Gastrocnemius medialis (tissue), 4 donors: ENCODE measurements around the gene PDIA6. TPM values are rescaled to one million over a fixed set of nuclear protein-coding genes. Genes with fewer than 3 reads are reported as not detected.

Experiments used
- ATAC-seq, 2 donors: fragments of 150-250 bp; one replicate each; pipeline ENCODE4 v1.9.1; 2016
- DNase-seq, 2 donors: peaks; one replicate each; pipeline ENCODE4 v3.0.0-alpha.2; 2019
- H3K27ac ChIP-seq, 4 donors: fragments of 200-600 bp; sonication (generic); 1 replicate in 1 of 4; 2 replicates in 3 of 4; pipeline ENCODE4 v1.5.1; 2016 to 2018; ENCODE audit warnings: mild to moderate bottlenecking in 2 of 4, moderate library complexity in 1 of 4
- H3K27me3 ChIP-seq, 3 donors: fragments of 200-600 bp; sonication (generic) in 2 of 3; 1 replicate in 1 of 3; 2 replicates in 2 of 3; pipeline versions ENCODE4 v1.5.1 to v1.6.0; 2016 to 2019; ENCODE audit warnings: mild to moderate bottlenecking in 1 of 3, moderate library complexity in 1 of 3
- H3K36me3 ChIP-seq, 2 donors: fragments of 200-600 bp; sonication (generic) in 1 of 2; one replicate each; pipeline ENCODE4 v1.5.1; 2017 to 2018
- H3K4me1 ChIP-seq, 2 donors: fragments of 200-600 bp; sonication (generic) in 1 of 2; one replicate each; pipeline ENCODE4 v1.5.1; 2016 to 2017; ENCODE audit warnings: mild to moderate bottlenecking in 2 of 2
- H3K4me3 ChIP-seq, 4 donors: fragments of 200-600 bp; sonication (generic) in 3 of 4; 1 replicate in 1 of 4; 2 replicates in 3 of 4; pipeline ENCODE4 v1.5.1; 2016 to 2019; ENCODE audit warnings: mild to moderate bottlenecking in 2 of 4
- H3K9me3 ChIP-seq, 3 donors: fragments of 200-600 bp; sonication (generic) in 2 of 3; 1 replicate in 1 of 3; 2 replicates in 2 of 3; pipeline ENCODE4 v1.5.1; 2016 to 2019
- POLR2A ChIP-seq, 2 donors: fragments of 450-650 bp; IDR thresholded peaks; one replicate each; pipeline ENCODE4 v1.6.1; 2017; ENCODE audit warnings: antibody characterized with exemption in 2 of 2, mild to moderate bottlenecking in 2 of 2, moderate library complexity in 2 of 2
- in situ Hi-C, 4 donors: fragments of 200-750 bp; cut with MboI; loops; one replicate each; pipeline versions ENCODE4 v1.15.0 to v1.8.0; 2017; ENCODE audit warnings: low sequenced_read_pairs in 4 of 4
- intact Hi-C: fragments of 100-400 bp; cut with DNase I; formaldehyde crosslinking; loops from one replicate; pipeline ENCODE4 v1.15.1; 2023; ENCODE audit warnings: low total_unique reads
- total RNA-seq, 4 donors: library from RNA; depleted of rRNA; stranded (reverse); fragments of >200 nt; gene quantifications; one replicate each; pipeline versions ENCODE4 v1.1.0 to v1.2.3, GENCODE V29; 2016
- TF ChIP-seq, protein P1 (sequence below), 5 experiments: fragments of 450-650 bp in 3 of 5; fragments of 200-600 bp in 2 of 5; sonication (generic) in 2 of 5; IDR thresholded peaks in 4 of 5; conservative IDR thresholded peaks in 1 of 5; 1 replicate in 4 of 5; 2 replicates in 1 of 5; pipeline ENCODE4 v1.5.1; 2016 to 2019; ENCODE audit warnings: antibody characterized with exemption in 5 of 5, mild to moderate bottlenecking in 3 of 5, moderate library complexity in 3 of 5

Gene PDIA6
- total RNA-seq, 4 donors from 2014 or later: 32.0 to 72.4 (median 54.2) TPM

DNA sequence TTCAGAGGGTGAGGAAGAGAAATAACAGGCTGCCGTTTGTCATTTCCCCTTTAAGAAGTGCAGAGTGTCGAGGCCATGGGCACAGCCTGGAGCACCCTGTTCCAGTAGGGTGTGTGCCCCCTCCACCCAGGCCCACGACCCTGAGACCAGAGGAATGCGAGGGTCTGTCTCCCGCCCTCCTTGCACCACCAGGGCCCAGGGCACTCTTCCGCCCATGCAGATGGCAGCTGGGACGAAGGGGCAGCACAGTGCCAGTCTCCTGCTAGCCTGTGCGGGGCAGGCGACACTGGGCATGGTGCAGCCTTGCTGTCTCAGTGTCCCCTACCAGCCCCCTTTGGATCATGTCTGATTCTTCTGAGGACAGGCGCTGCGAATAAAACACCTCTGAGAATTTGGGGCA, 15.8 kb upstream of the PDIA6 start:
- Histone ChIP-seq H3K27ac (no peak overlapping the region), H3K36me3 (no peaks in the 10 kb centered on the region), H3K4me3 (no peak overlapping the region), H3K4me1 (no peaks in the 10 kb centered on the region), H3K27me3 (peaks cover 0 to 9% (median 5%) of the 10 kb centered on the region in 3 donors), H3K9me3 (no peaks in the 10 kb centered on the region)
- ATAC-seq (no peak), DNase-seq (no peak)
- TF ChIP-seq POLR2A (IDR thresholded peaks at IDR 0.05): no peak
- TF ChIP-seq, protein P1, sequence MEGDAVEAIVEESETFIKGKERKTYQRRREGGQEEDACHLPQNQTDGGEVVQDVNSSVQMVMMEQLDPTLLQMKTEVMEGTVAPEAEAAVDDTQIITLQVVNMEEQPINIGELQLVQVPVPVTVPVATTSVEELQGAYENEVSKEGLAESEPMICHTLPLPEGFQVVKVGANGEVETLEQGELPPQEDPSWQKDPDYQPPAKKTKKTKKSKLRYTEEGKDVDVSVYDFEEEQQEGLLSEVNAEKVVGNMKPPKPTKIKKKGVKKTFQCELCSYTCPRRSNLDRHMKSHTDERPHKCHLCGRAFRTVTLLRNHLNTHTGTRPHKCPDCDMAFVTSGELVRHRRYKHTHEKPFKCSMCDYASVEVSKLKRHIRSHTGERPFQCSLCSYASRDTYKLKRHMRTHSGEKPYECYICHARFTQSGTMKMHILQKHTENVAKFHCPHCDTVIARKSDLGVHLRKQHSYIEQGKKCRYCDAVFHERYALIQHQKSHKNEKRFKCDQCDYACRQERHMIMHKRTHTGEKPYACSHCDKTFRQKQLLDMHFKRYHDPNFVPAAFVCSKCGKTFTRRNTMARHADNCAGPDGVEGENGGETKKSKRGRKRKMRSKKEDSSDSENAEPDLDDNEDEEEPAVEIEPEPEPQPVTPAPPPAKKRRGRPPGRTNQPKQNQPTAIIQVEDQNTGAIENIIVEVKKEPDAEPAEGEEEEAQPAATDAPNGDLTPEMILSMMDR (IDR thresholded peaks at IDR 0.05 in 4 of 5, conservative IDR thresholded peaks at IDR 0.05 in 1 of 5): no peak
- in situ Hi-C loops (loop anchor here in 2 of 4 donors (25.0 kb wide), 3 partner anchors 584 to 734 kb away; no protein-coding TSS in a partner anchor), intact Hi-C loops (no loop called here)

DNA sequence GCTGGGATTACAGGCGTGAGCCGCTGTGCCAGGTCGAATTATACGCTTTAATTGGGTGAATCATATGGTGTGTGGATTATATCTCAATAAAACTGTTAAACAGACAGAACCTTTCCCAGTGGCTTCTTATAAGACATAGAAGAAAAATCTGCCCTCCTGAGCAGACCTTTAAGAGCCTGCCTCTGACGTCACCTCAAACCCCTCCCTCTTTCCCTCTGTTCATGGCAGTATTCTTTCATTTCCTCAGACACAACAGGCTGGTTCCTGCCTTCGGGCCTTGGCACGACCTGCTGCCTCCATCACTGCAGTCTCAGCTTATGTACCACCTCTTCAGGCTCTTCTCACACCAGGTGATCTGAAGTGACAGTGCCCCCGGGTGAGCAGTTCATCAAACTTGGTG, 14.0 kb upstream of the PDIA6 start:
- DNase-seq: no peak
- Histone ChIP-seq H3K27ac (no peak overlapping the region), H3K27me3 (peaks cover 0 to 9% (median 5%) of the 10 kb centered on the region in 3 donors), H3K4me1 (no peaks in the 10 kb centered on the region), H3K4me3 (no peak overlapping the region), H3K9me3 (no peaks in the 10 kb centered on the region), H3K36me3 (no peaks in the 10 kb centered on the region)
- intact Hi-C loops (no loop called here), in situ Hi-C loops (loop anchor here in 2 of 4 donors (25.0 kb wide), 3 partner anchors 586 to 736 kb away; no protein-coding TSS in a partner anchor)
- no peak for ATAC-seq
- no peak for TF ChIP-seq POLR2A (IDR thresholded peaks at IDR 0.05)
- TF ChIP-seq, protein P1 (IDR thresholded peaks at IDR 0.05 in 4 of 5, conservative IDR thresholded peaks at IDR 0.05 in 1 of 5): no peak

DNA sequence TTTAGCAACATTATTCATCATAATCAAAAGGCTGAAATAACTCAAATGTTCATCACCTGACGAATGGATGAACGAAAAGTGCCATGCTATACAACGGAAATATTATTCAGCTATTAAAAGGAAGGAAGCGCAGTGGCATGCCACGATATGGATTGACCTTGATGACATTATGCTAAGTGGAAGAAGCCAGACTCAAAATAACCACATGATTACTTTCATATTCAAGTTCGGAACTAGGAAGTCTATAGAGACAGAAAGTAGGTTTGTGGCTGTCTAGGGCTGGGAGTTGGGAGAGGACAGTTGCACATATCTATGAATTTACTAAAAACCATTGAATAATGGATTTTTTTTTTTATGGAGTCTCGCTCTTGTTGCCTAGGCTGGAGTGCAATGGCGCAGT, 13.4 kb upstream of the PDIA6 start:
- Histone ChIP-seq H3K4me1 (no peaks in the 10 kb centered on the region), H3K27me3 (peaks cover 0 to 7% (median 4%) of the 10 kb centered on the region in 3 donors), H3K27ac (no peak overlapping the region), H3K4me3 (no peak overlapping the region), H3K36me3 (no peaks in the 10 kb centered on the region), H3K9me3 (no peaks in the 10 kb centered on the region)
- DNase-seq (no peak), ATAC-seq (no peak)
- in situ Hi-C loops: loop anchor here in 2 of 4 donors (25.0 kb wide), 3 partner anchors 586 to 736 kb away; no protein-coding TSS in a partner anchor
- intact Hi-C loops: no loop called here
- TF ChIP-seq, protein P1 (IDR thresholded peaks at IDR 0.05 in 4 of 5, conservative IDR thresholded peaks at IDR 0.05 in 1 of 5): no peak
- no peak for TF ChIP-seq POLR2A (IDR thresholded peaks at IDR 0.05)

DNA sequence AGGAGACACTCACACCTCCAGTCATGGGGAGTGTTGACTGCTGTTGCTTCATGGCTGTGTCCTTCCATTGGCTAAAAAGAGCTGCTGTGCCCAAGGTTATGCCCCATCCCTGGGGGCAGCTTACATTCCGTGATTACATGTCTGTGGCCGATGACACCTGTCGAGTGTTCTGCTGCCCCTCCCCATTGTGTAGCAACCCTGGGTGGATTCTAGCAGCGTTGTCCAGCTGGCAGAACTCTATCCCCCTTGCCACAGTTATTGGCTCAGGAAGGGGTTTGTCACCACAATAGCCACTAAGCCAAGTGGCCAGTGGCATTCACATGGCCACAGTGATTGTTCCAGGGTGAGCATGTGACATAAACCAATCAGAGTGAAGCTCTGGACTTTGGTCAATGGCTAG, 11.6 kb upstream of the PDIA6 start:
- ATAC-seq: no peak
- in situ Hi-C loops: no loop called here
- H3K27me3 ChIP-seq: peaks cover 0 to 4% (median 0%) of the 10 kb centered on the region in 3 donors

More for the DNA sequence above, 11.6 kb upstream of the PDIA6 start:
- no peaks in the 10 kb centered on the region for H3K9me3 ChIP-seq
- H3K4me3 ChIP-seq: no peak overlapping the region
- DNase-seq: no peak
- no peak for TF ChIP-seq POLR2A (IDR thresholded peaks at IDR 0.05)
- TF ChIP-seq, protein P1 (IDR thresholded peaks at IDR 0.05 in 4 of 5, conservative IDR thresholded peaks at IDR 0.05 in 1 of 5): no peak
- no peaks in the 10 kb centered on the region for H3K36me3 ChIP-seq
- H3K4me1 ChIP-seq: no peaks in the 10 kb centered on the region
- H3K27ac ChIP-seq: no peak overlapping the region
- intact Hi-C loops: no loop called here
